Measurements from ENCODE around the gene PLA2G4E.

PLA2G4E gene

GRCh38 chr15:42016971-42017370 is 3.9 kb downstream of the PLA2G4E start:
- no peak for DNase-seq

- no peak for DNase-seq
These were observed 6.4 kb downstream of the PLA2G4E start for GRCh38 chr15:42014406-42014805.

GRCh38 chr15:42012928-42013482 is 7.8 kb downstream of the PLA2G4E start:
- DNase-seq, result no peak

- DNase-seq, result no peak
These were observed 8.6 kb downstream of the PLA2G4E start for GRCh38 chr15:42012241-42012640.

- no peak for DNase-seq
These were observed 9.8 kb downstream of the PLA2G4E start for GRCh38 chr15:42011074-42011473.

GRCh38 chr15:42010434-42010833 is 10.4 kb downstream of the PLA2G4E start:
- DNase-seq, result no peak

- DNase-seq, result no peak
These were observed 11.4 kb downstream of the PLA2G4E start for GRCh38 chr15:42009474-42009873.

GRCh38 chr15:42009022-42009421 is 11.8 kb downstream of the PLA2G4E start:
- DNase-seq, result no peak

GRCh38 chr15:42007386-42007785 is 13.5 kb downstream of the PLA2G4E start:
- DNase-seq, result no peak

- DNase-seq, result no peak
These were observed 18.5 kb downstream of the PLA2G4E start for GRCh38 chr15:42002333-42002732.

GRCh38 chr15:42001236-42001635 is 19.6 kb downstream of the PLA2G4E start:
- DNase-seq, result no peak

- no peak for DNase-seq
These were observed 21.3 kb downstream of the PLA2G4E start for GRCh38 chr15:41999290-42000285.

GRCh38 chr15:41997845-41998244 is 23.0 kb downstream of the PLA2G4E start:
- no peak for DNase-seq

GRCh38 chr15:41996921-41997592 is 23.8 kb downstream of the PLA2G4E start:
- DNase-seq, result no peak

GRCh38 chr15:41996376-41996775 is 24.5 kb downstream of the PLA2G4E start:
- no peak for DNase-seq

- no peak for DNase-seq
These were observed 25.4 kb downstream of the PLA2G4E start for GRCh38 chr15:41995476-41995855.

- DNase-seq, result no peak
These were observed 25.9 kb downstream of the PLA2G4E start for GRCh38 chr15:41994772-41995475.

- no peak for DNase-seq
These were observed 26.6 kb downstream of the PLA2G4E start for GRCh38 chr15:41994171-41994650.

- DNase-seq, result no peak
These were observed 27.2 kb downstream of the PLA2G4E start for GRCh38 chr15:41993472-41994170.

- DNase-seq, result no peak
These were observed 28.0 kb downstream of the PLA2G4E start for GRCh38 chr15:41992803-41993190.

- no peak for DNase-seq
These were observed 28.6 kb downstream of the PLA2G4E start for GRCh38 chr15:41992151-41992802.

- no peak for DNase-seq
These were observed 30.2 kb downstream of the PLA2G4E start for GRCh38 chr15:41990691-41991090.

Measured in T1000 (cell line).